ENCODE measurements around the gene MROH2A.

DNA sequence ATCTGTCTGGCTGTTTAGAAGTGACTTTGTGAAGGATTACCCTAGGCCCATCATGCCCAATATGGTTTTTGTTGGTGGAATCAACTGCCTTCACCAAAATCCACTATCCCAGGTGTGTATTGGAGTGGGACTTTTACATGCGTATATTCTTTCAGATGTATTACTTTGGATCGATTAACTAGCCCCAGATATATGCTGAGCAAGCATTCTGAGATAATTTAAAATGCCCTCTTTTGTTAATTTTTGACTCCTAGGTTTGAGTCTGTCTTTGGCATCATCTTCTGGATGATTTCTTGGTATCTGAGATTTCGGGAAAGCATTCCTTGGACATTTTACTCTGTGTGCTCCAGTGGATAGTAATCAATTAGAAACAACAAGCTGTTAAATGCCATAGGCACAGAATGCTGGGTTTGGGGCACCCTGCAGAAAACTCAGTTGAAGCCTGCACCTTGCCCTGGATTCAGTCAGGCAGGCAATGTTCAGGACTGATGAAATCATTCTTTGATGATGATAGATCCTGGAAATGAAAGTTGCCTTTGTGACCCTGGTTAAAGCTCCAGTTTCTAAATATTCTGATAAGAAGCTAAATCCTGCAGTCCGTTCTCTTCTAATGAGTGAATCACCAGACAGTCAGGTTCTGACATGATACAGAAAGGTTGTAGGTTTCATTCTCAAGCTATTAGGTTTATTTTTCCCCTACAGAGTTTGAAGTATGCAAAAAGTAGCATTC, 16.9 kb upstream of the MROH2A start:
- TF ChIP-seq TAF1 (IDR thresholded peaks at IDR 0.05; ENCODE audit: borderline replicate concordance, low read depth, low read length) (no peak), POLR2A (IDR thresholded peaks at IDR 0.05; ENCODE audit: low read depth, low read length) (no peak), POLR2AphosphoS5 (IDR thresholded peaks at IDR 0.05; ENCODE audit: low read depth, low read length) (no peak)
